ENCODE data around the gene MOK.

DNA sequence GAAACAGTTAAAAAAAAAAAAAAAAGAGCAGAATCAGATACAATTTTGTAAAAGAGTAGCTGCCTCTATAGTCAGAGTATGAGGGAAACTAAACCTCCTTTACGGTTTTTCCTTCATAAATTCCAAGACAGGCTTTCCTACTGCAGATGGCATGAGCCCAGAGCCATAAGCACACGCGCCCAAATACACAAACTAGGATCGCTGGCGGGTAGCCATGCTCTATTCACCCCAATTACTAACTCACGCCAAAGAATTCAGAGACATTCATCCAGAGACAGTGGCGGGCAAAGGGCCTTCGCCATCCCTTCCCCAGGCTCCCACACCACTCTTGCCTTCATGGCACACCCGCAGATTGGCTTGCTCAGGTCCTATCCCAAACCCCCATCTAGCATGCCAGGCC is 48.2 kb downstream of the MOK start:
- TF ChIP-seq POLR2A (IDR thresholded peaks at IDR 0.05; ENCODE audit: low read length) (no peak), GATA1 (IDR thresholded peaks at IDR 0.05; ENCODE audit: low read depth, low read length) (no peak)
